AG04450 (cell line): ENCODE measurements around the gene SLC19A1. TPM values are rescaled to one million over a fixed set of nuclear protein-coding genes. Genes with fewer than 3 reads are reported as not detected.
"Not testable (repeated sequence)": the region's sequence is repeated elsewhere in the genome, so short reads cannot be mapped to it uniquely, and the experiment has no call there.

ENCODE experiments used
- CTCF ChIA-PET: fragments of 300-600, 350-600 bp; formaldehyde crosslinking; extraction: SDS; loops from one replicate; lab custom pipeline; 2022; ENCODE audit warnings: antibody characterized with exemption, inconsistent platforms; lab: Charles Lee
- POLR2A ChIA-PET: fragments of 350-600 bp; formaldehyde crosslinking; extraction: SDS; loops from one replicate; lab custom pipeline; 2021; ENCODE audit warnings: antibody characterized with exemption, inconsistent platforms; lab: Yijun Ruan, JAX
- DNase-seq: peaks from one replicate; pipeline ENCODE4 v3.0.0-alpha.2; 2011; ENCODE audit warnings: low read depth, low spot score
- H3K27ac ChIP-seq: one replicate; pipeline ENCODE4 v1.5.1; 2012; ENCODE audit warnings: low read depth, low read length, control low read depth
- H3K27me3 ChIP-seq: one replicate; pipeline ENCODE4 v1.6.0; 2012; ENCODE audit warnings: low read length; ENCODE audit not compliant: control insufficient read depth, insufficient read depth
- H3K4me3 ChIP-seq: 2 replicates; pipeline ENCODE4 v1.5.1; 2011; ENCODE audit warnings: mild to moderate bottlenecking, low read depth, low read length, control low read depth
- H3K9me3 ChIP-seq: 2 replicates; pipeline ENCODE4 v1.5.1; 2012; ENCODE audit warnings: low read length; ENCODE audit not compliant: control insufficient read depth, insufficient read depth
- polyA plus RNA-seq: library from polyadenylated mRNA; depleted of rRNA; stranded (reverse); fragments of >200 nt; gene quantifications from 2 replicates; pipeline ENCODE4 v1.2.3, GENCODE V29; 2011
- TF ChIP-seq, protein P1 (sequence below): IDR thresholded peaks from 2 replicates; pipeline ENCODE4 v1.5.1; 2011; ENCODE audit warnings: low read depth, low read length, control low read depth, inconsistent platforms

The SLC19A1 gene
- polyA plus RNA-seq, 1 experiment: 4.4 TPM

DNA sequence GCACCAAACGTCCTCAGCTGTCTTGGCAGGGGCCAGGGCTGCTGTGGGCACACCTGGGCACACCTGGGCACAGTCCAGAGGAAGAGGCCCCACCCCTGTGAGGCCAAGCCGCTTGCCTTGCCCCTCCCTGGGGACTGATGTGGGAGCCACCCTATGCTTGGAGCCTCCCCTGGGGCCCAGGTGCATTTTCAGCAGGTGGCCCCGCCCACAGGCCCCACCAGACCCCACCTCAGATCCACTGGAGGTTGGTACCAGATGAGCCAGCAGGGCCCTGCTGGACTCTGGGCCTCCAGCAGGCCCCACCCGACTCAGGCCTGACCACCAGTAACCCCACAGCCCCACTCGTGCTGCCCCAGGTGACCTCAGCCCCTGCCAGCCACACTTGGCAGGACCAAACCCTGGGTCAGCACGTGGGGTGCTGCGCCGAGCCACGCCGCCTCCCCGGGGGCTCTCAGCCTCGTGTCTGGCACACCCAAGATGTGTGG, 8.8 kb downstream of the SLC19A1 start:
- Histone ChIP-seq H3K9me3 (peaks cover 14% of the 10 kb centered on the region; the same call in 1 of the 2 replicates), H3K4me3 (no peak overlapping the region), H3K27me3 (no peaks in the 10 kb centered on the region), H3K27ac (no peak overlapping the region)
- DNase-seq: no peak
- ChIA-PET POLR2A (no interaction called here), CTCF (interaction anchor here (0.6 kb wide), 1 partner anchor 55 kb away, joined by 5 read pairs; no protein-coding TSS in a partner anchor)
- TF ChIP-seq, protein P1, sequence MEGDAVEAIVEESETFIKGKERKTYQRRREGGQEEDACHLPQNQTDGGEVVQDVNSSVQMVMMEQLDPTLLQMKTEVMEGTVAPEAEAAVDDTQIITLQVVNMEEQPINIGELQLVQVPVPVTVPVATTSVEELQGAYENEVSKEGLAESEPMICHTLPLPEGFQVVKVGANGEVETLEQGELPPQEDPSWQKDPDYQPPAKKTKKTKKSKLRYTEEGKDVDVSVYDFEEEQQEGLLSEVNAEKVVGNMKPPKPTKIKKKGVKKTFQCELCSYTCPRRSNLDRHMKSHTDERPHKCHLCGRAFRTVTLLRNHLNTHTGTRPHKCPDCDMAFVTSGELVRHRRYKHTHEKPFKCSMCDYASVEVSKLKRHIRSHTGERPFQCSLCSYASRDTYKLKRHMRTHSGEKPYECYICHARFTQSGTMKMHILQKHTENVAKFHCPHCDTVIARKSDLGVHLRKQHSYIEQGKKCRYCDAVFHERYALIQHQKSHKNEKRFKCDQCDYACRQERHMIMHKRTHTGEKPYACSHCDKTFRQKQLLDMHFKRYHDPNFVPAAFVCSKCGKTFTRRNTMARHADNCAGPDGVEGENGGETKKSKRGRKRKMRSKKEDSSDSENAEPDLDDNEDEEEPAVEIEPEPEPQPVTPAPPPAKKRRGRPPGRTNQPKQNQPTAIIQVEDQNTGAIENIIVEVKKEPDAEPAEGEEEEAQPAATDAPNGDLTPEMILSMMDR: no peak

DNA sequence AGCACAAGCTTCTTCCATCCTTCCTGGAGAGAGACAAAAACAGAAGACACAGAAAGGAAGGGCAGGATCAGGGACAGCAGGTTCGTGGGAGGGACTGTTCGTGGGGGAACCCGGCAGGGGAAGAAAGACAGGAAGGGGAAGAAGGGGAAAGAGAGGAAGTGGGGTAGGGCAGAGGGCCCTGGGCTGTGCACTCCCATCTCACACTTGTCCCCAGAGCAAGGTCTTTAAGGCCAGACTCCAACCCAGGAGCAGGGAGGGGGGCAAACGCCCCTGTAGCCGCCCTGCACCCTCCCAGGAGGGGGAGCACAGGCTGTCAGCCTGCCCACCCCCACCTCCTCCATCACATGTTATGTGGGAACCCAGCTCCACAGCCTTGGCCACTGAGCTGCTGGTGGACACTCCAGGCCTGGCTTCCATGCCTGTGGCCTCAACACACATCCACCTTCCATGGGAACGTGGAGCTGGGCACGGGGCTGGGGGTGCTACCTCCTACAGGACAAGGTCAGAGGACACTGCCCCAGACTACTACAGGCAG, 9.3 kb downstream of the SLC19A1 start:
- Histone ChIP-seq H3K9me3 (peaks cover 14% of the 10 kb centered on the region; the same call in 1 of the 2 replicates), H3K27me3 (no peaks in the 10 kb centered on the region), H3K27ac (no peak overlapping the region), H3K4me3 (no peak overlapping the region)
- CTCF ChIA-PET: interaction anchor here (0.6 kb wide), 1 partner anchor 55 kb away, joined by 5 read pairs; no protein-coding TSS in a partner anchor
- POLR2A ChIA-PET: no interaction called here
- TF ChIP-seq, protein P1: no peak
- no peak for DNase-seq

DNA sequence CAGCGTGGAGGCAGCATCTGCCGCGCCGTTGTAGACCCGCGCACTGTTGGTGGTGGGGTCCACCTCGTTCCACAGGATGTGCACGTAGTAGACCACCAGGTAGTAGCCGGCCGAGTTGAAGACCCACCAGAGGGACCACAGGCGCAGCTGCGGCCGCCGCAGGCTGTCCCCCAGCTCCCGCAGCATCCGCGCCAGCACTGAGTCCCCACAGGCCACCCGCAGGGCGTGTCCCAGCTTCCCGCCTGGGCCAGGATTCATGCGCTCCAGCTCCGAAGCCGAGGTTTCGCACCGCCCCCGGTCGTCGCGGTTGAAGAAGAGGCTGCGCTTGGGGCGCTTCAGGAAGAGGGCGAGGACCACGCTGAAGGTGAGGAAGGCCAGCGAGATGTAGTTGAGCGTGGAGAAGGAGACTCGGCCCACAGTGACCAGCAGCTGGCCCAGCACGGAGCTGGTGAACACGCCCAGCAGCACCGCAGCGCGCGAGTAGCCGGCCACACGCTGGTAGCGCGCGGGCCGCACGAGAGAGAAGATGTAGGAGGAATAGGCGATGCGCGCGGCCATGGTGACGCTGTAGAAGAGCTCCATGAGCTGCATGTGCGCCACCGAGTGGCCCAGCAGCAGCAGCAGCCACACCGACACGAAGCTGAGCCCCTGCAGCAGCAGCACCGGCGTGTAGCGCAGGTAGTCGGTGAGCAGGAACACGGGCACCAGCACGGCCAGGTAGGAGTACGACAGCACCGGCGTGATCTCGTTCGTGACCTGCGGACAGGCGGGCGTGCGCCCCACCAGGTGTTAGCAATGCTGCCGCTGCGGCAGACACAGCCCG, 10.6 kb downstream of the SLC19A1 start:
- no peak overlapping the region for H3K27ac ChIP-seq
- no peaks in the 10 kb centered on the region for H3K27me3 ChIP-seq
- ChIA-PET POLR2A (interaction anchor here (0.6 kb wide), 1 partner anchor 23 kb away, joined by 4 read pairs; no protein-coding TSS in a partner anchor), CTCF (no interaction called here)
- TF ChIP-seq, protein P1: no peak
- no peak overlapping the region for H3K4me3 ChIP-seq
- H3K9me3 ChIP-seq: peaks cover 14% of the 10 kb centered on the region; the same call in 1 of the 2 replicates
- DNase-seq: no peak

DNA sequence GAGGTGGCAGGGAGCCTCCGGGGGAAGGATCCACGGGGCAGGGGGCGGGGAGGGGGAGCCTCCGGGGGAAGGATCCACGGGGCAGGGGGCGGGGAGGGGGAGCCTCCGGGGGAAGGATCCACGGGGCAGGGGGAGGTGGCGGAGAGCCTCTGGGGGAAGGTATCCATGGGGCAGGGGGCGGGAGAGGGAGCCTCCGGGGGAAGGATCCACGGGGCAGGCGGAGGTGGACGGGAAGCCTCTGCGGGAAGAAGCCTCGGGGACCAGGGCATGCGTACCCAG, 11.2 kb downstream of the SLC19A1 start:
- H3K27me3 ChIP-seq, DNase-seq, H3K27ac ChIP-seq, CTCF ChIA-PET, H3K4me3 ChIP-seq: not testable (repeated sequence)
- POLR2A ChIA-PET: interaction anchor here (0.6 kb wide), 1 partner anchor 24 kb away, joined by 4 read pairs; no protein-coding TSS in a partner anchor
- H3K9me3 ChIP-seq: peaks cover 14% of the 10 kb centered on the region; the same call in 1 of the 2 replicates

DNA sequence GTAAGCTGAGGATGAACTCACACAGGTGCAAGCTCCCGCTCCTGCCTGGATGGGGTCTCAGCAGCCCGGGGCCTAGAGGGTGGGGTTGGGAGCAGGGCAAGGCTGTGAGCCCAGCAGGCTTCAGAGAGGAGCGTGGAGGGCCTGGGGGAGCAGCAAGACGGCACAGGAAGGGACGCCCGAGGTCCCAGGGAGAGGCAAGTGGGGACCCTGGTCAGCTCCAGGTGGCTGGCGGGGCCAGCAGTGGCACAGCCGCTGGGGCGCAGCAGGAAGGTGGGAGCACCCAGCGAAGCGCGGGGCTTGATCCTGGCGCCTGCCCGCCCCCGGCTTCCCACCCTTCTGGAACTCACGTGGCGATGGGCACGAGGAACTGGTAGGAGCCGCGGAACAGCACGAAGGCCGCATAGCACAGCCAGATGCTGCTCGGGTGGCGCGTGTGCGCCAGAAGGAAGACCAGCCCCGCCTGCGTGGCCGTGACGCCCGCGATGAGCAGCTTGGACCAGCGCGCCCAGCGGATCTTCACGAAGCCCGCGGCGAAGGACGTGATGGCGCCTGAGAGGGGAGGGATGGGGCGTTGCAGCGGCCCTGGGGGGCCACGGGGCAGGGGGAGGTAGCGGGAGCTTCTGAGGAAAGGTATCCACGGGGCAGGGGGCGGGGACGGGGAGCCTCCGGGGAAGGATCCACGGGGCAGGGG, 11.7 kb downstream of the SLC19A1 start:
- H3K9me3 ChIP-seq: peaks cover 14% of the 10 kb centered on the region; the same call in 1 of the 2 replicates
- TF ChIP-seq, protein P1: no peak
- no peak overlapping the region for H3K27ac ChIP-seq
- DNase-seq: no peak
- ChIA-PET POLR2A (interaction anchor here (0.6 kb wide), 1 partner anchor 24 kb away, joined by 4 read pairs; no protein-coding TSS in a partner anchor), CTCF (no interaction called here)
- no peak overlapping the region for H3K4me3 ChIP-seq
- H3K27me3 ChIP-seq: no peaks in the 10 kb centered on the region
